Muscle of back (tissue), 11 donors: ENCODE results near the gene APOA1. TPM values are rescaled to one million over a fixed set of nuclear protein-coding genes. Genes with fewer than 3 reads are reported as not detected.

Source experiments
- DNase-seq, 3 donors: peaks; one replicate each; pipeline versions ENCODE4 v3.0.0 to v3.0.0-alpha.2; 2013
- polyA plus RNA-seq, 10 donors: library from polyadenylated mRNA; unstranded; fragments of 120-200 nt; gene quantifications; one replicate each; pipeline ENCODE4 v1.2.1, GENCODE V29; 2013; ENCODE audit not compliant: insufficient read length in 10 of 10

The APOA1 gene
- polyA plus RNA-seq, 10 donors: 0.74 to 6.2 (median 1.7) TPM

GRCh38 chr11:116791002-116791812, 46.2 kb downstream of the APOA1 start:
- peak; percentile 45 to 78 (median 68) for DNase-seq

DNA sequence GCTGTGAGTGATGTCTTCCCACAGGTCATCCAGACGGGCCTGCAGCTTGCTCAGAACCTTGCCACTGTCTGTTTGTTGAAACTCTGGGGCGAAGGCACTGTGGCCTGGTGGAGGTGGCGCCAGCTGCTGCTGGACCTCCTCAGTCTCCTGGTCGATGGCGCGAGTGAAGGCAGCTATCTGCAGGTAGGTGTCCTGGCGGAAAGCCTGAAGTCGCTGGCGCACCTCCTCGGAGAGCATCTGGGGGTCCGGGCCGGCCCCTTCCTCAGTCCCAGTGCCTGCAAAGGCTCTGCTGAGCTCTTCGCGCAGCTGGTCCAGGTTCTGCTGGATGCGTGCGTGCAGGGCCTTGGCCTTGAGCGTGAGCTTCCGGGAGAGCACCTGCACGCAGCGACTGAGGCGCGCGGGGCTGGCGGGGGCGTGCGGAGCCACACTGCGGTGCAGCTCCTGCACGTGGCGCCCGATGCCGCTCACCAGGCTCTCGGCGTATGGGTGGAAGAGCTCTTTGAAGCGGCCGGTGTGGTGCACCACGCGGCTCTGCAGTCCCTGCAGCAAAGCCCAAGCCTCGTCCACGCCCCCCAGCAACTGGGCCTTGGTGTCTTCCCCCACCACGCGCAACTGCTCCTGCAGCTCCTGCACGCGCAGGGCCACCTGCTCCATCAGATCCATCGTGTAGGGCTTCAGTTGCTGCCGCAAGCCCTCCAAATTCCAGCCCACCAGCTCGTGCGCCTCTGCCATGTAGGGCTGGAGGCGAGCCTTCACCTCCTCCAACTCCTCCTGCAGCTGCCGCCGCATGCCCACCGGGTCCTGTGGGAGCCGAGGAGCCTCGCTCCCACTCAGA, 47.0 kb downstream of the APOA1 start:
- peak in 1 of 3 donors; percentile 14 for DNase-seq

- DNase-seq: no peak
Measured at GRCh38 chr11:116788975-116789374, 48.4 kb downstream of the APOA1 start.

DNA sequence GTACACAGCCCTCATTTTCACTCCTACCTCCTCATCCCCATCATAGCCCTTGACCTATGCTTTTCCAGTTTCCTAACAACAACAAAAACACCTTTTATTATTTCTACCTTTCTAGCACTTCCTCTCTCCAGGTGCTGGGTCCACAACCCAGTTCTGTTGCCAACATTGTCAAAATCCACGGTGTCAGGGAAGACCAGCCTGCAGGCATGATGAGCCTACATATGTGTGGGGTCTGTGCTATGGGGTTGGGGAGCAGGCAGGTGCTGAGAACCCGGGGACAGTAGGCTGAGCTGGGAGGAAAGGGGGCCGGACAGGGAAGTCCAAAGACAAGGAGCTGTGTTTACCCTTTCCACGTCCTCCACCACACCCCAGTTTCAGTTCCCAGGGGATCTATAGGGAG, 48.9 kb downstream of the APOA1 start:
- peak in 1 of 3 donors; percentile 7 for DNase-seq

- DNase-seq: peak; percentile 69 to 94 (median 88)
Measured at GRCh38 chr11:116787786-116788486, 49.5 kb downstream of the APOA1 start, which contains the start of gene ZPR1. Gene ZPR1 (minus strand): TSS chr11:116788023. CDS start chr11:116787990, 33 bp downstream.

GRCh38 chr11:116787436-116787785, 50.0 kb downstream of the APOA1 start:
- no peak for DNase-seq

DNA sequence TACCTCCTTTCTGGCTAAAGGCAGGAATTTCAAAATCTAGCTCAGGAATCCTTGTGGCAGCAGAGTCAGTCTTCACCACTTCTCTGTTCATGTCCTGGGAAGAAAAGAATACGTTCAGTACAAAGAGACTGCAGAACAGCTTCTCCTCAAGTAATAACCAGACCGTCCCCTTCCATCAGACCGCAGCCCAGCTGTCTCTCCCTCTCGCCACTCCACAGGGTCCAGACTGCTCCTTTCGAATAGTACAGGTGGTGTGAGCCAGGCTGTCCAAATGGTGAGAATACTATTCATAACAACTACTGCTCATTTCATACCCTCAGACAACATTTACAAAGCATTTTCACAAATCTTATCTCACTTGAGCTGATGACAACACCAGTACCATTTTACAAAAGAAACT, 50.5 kb downstream of the APOA1 start:
- DNase-seq: no peak

GRCh38 chr11:116786326-116786725, 51.1 kb downstream of the APOA1 start:
- DNase-seq: no peak

Other genes with a start within 250 kb of the APOA1 start
- 10 to 100 TPM; 16.9 to 23.8 (median 18.0) TPM for gene BUD13, start 64.6 kb downstream of the APOA1 start, polyA plus RNA-seq
- gene ZPR1, start 49.6 kb downstream of the APOA1 start, polyA plus RNA-seq: 10 to 100 TPM; 35.7 to 46.6 (median 38.7) TPM
- gene APOA5, start 45.7 kb downstream of the APOA1 start, polyA plus RNA-seq: not detected
- gene APOA4, start 14.3 kb downstream of the APOA1 start, polyA plus RNA-seq: under 1 TPM in 1 of 10 donors, not detected in 9; 0.88 TPM
- 1 to 10 TPM in 2 of 10 donors, not detected in 8; 1.3 to 1.8 TPM for gene APOC3, start 7.7 kb downstream of the APOA1 start, polyA plus RNA-seq